Measurements from ENCODE around the gene CWC27.
"Not testable (repeated sequence)": the region's sequence is repeated elsewhere in the genome, so short reads cannot be mapped to it uniquely, and the experiment has no call there.

CWC27 gene

GRCh38 chr5:64883912-64884311 lies 115.2 kb downstream of the CWC27 start:
- Histone ChIP-seq H3K27ac (ENCODE audit: low read depth, low read length) (no peak overlapping the region), H3K36me3 (ENCODE audit: control insufficient read depth in 5 of 5, insufficient read depth in 5 of 5, low read length in 5 of 5) (no peaks in the 10 kb centered on the region), H3K9me3 (ENCODE audit: control insufficient read depth in 5 of 5, low read length in 5 of 5) (no peaks in the 10 kb centered on the region), H3K9ac (ENCODE audit: low read length in 5 of 5) (no peak overlapping the region), H3K27me3 (ENCODE audit: control insufficient read depth in 5 of 5, insufficient read depth in 4 of 5, low read length in 5 of 5) (no peaks in the 10 kb centered on the region), H3K4me3 (ENCODE audit: low read depth in 1 of 5, low read length in 5 of 5) (no peak overlapping the region), H3K4me1 (ENCODE audit: control insufficient read depth in 5 of 5, insufficient read depth in 5 of 5, low read length in 5 of 5) (no peaks in the 10 kb centered on the region)

DNA sequence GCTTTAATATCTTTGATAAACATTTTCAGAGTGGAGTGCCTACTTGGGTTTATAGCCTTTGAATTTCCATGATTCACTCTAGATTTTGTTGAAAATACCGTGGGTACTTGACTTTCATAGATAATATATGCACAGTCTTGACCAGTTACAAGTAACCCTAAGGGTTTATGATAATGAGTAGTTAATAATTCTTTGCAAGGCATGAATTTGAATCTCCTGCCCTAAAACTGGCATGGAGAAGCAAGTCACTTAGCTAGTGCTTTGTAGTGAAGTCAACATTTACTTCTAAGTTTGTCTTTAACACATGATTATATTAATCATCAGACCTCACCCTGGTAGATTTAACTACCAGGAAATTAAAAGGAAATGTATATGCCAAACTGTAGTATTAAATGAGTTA lies 115.8 kb downstream of the CWC27 start:
- no peaks in the 10 kb centered on the region for H3K9me3 ChIP-seq (ENCODE audit: control insufficient read depth in 5 of 5, low read length in 5 of 5)

DNA sequence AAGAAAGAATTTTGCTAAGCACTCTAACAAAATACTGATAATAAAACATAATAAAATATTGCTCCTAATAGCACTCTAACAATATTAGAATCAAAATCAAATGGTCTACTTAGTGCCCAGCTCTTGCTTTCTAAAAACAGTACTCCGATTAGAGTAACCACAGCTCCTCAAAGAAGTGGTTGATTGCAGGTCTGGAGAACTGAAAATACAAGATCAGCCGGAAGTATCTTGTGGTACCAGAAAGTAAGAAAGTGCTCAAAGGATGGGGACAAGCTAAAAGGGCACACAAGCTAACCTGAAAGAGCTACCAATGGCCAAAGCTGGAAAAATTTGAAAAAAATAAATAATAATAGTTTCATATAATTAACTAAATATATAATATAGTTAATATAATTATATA lies 119.2 kb downstream of the CWC27 start:
- Histone ChIP-seq H3K27ac (ENCODE audit: low read depth, low read length) (no peak overlapping the region), H3K9me3 (ENCODE audit: control insufficient read depth in 5 of 5, low read length in 5 of 5) (no peaks in the 10 kb centered on the region), H3K9ac (ENCODE audit: low read length in 5 of 5) (no peak overlapping the region), H3K36me3 (ENCODE audit: control insufficient read depth in 5 of 5, insufficient read depth in 5 of 5, low read length in 5 of 5) (no peaks in the 10 kb centered on the region), H3K4me3 (ENCODE audit: low read depth in 1 of 5, low read length in 5 of 5) (no peak overlapping the region), H3K27me3 (ENCODE audit: control insufficient read depth in 5 of 5, insufficient read depth in 4 of 5, low read length in 5 of 5) (no peaks in the 10 kb centered on the region), H3K4me1 (ENCODE audit: control insufficient read depth in 5 of 5, insufficient read depth in 5 of 5, low read length in 5 of 5) (no peaks in the 10 kb centered on the region)

More for the DNA sequence above, 115.8 kb downstream of the CWC27 start:
- Histone ChIP-seq H3K4me1 (ENCODE audit: control insufficient read depth in 5 of 5, insufficient read depth in 5 of 5, low read length in 5 of 5) (no peaks in the 10 kb centered on the region), H3K4me3 (ENCODE audit: low read depth in 1 of 5, low read length in 5 of 5) (no peak overlapping the region), H3K36me3 (ENCODE audit: control insufficient read depth in 5 of 5, insufficient read depth in 5 of 5, low read length in 5 of 5) (no peaks in the 10 kb centered on the region), H3K27me3 (ENCODE audit: control insufficient read depth in 5 of 5, insufficient read depth in 4 of 5, low read length in 5 of 5) (no peaks in the 10 kb centered on the region), H3K27ac (ENCODE audit: low read depth, low read length) (no peak overlapping the region), H3K9ac (ENCODE audit: low read length in 5 of 5) (no peak overlapping the region)

GRCh38 chr5:64895748-64896147 lies 127.0 kb downstream of the CWC27 start:
- no peak overlapping the region for H3K4me3 ChIP-seq (ENCODE audit: low read depth in 1 of 5, low read length in 5 of 5)
- H3K9me3 ChIP-seq (ENCODE audit: control insufficient read depth in 5 of 5, low read length in 5 of 5), result no peaks in the 10 kb centered on the region
- H3K4me1 ChIP-seq (ENCODE audit: control insufficient read depth in 5 of 5, insufficient read depth in 5 of 5, low read length in 5 of 5), result no peaks in the 10 kb centered on the region
- no peaks in the 10 kb centered on the region for H3K27me3 ChIP-seq (ENCODE audit: control insufficient read depth in 5 of 5, insufficient read depth in 4 of 5, low read length in 5 of 5)
- H3K27ac ChIP-seq (ENCODE audit: low read depth, low read length), result no peak overlapping the region
- H3K9ac ChIP-seq (ENCODE audit: low read length in 5 of 5), result no peak overlapping the region
- no peaks in the 10 kb centered on the region for H3K36me3 ChIP-seq (ENCODE audit: control insufficient read depth in 5 of 5, insufficient read depth in 5 of 5, low read length in 5 of 5)

DNA sequence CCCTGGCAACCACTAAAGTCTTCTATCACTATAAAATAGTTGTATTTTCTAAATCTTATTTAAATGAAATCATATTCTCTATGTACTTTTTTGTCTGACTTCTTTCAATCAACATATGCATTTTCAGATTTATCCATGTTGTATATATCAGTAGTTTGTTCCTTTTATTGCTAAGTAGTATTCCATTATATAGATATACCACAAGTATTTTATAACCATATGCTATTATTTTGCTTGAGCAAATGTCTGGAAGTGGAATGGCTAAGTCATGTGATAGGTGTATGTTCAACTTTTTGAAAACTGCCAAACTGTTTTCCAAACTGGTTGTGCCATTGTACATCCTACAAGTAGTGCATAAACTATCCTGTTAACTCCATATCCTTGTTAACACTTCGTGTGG lies 131.1 kb downstream of the CWC27 start:
- Histone ChIP-seq H3K9ac (ENCODE audit: low read length in 5 of 5) (no peak overlapping the region), H3K9me3 (ENCODE audit: control insufficient read depth in 5 of 5, low read length in 5 of 5) (no peaks in the 10 kb centered on the region), H3K4me1 (ENCODE audit: control insufficient read depth in 5 of 5, insufficient read depth in 5 of 5, low read length in 5 of 5) (no peaks in the 10 kb centered on the region)

DNA sequence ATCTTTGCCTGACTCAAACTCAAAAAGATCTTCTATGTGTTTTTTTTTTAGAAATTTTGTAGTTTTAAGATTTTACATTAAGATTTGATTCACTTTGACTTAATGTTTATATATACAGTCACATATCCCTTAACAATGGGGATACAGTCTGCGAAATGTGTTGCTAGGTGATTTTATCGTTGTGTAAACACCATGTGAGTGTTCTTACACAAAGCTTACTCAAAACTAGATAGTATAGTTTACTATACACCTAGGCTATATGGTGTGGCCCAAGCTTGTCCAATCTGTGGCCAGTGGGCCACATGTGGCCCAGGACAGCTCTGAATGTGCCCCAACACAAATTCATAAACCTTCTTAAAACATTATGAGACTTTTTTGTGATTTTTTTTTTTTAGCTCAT lies 131.9 kb downstream of the CWC27 start:
- no peak overlapping the region for H3K9ac ChIP-seq (ENCODE audit: low read length in 5 of 5)

More for the DNA sequence above, 131.1 kb downstream of the CWC27 start:
- H3K36me3 ChIP-seq (ENCODE audit: control insufficient read depth in 5 of 5, insufficient read depth in 5 of 5, low read length in 5 of 5), result peaks cover 0 to 5% (median 0%) of the 10 kb centered on the region in 5 donors
- no peak overlapping the region for H3K4me3 ChIP-seq (ENCODE audit: low read depth in 1 of 5, low read length in 5 of 5)
- no peak overlapping the region for H3K27ac ChIP-seq (ENCODE audit: low read depth, low read length)
- no peaks in the 10 kb centered on the region for H3K27me3 ChIP-seq (ENCODE audit: control insufficient read depth in 5 of 5, insufficient read depth in 4 of 5, low read length in 5 of 5)

DNA sequence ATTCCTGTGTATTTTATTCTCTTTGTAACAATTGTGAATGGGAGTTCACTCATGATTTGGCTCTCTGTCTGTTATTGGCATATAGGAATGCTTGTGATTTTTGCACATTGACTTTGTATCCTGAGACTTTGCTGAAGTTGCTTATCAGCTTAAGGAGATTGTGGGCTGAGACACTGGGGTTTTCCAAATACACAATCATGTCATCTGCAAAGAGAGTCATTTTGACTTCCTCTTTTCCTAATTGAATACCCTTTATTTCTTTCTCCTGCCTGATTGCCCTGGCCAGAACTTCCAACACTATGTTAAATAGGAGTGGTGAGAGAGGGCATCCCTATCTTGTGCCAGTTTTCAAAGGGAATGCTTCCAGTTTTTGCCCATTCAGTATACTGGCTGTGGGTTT lies 138.7 kb downstream of the CWC27 start:
- not testable (repeated sequence) for H3K27me3 ChIP-seq (ENCODE audit: control insufficient read depth in 5 of 5, insufficient read depth in 4 of 5, low read length in 5 of 5); H3K36me3 ChIP-seq (ENCODE audit: control insufficient read depth in 5 of 5, insufficient read depth in 5 of 5, low read length in 5 of 5); H3K9ac ChIP-seq (ENCODE audit: low read length in 5 of 5); H3K27ac ChIP-seq (ENCODE audit: low read depth, low read length); H3K4me1 ChIP-seq (ENCODE audit: control insufficient read depth in 5 of 5, insufficient read depth in 5 of 5, low read length in 5 of 5); H3K4me3 ChIP-seq (ENCODE audit: low read depth in 1 of 5, low read length in 5 of 5)
- H3K9me3 ChIP-seq (ENCODE audit: control insufficient read depth in 5 of 5, low read length in 5 of 5), result peaks cover 0 to 12% (median 5%) of the 10 kb centered on the region in 5 donors

More for the DNA sequence above, 131.9 kb downstream of the CWC27 start:
- Histone ChIP-seq H3K9me3 (ENCODE audit: control insufficient read depth in 5 of 5, low read length in 5 of 5) (no peaks in the 10 kb centered on the region), H3K4me3 (ENCODE audit: low read depth in 1 of 5, low read length in 5 of 5) (no peak overlapping the region), H3K36me3 (ENCODE audit: control insufficient read depth in 5 of 5, insufficient read depth in 5 of 5, low read length in 5 of 5) (peaks cover 0 to 5% (median 0%) of the 10 kb centered on the region in 5 donors), H3K27me3 (ENCODE audit: control insufficient read depth in 5 of 5, insufficient read depth in 4 of 5, low read length in 5 of 5) (no peaks in the 10 kb centered on the region), H3K4me1 (ENCODE audit: control insufficient read depth in 5 of 5, insufficient read depth in 5 of 5, low read length in 5 of 5) (no peaks in the 10 kb centered on the region), H3K27ac (ENCODE audit: low read depth, low read length) (no peak overlapping the region)

DNA sequence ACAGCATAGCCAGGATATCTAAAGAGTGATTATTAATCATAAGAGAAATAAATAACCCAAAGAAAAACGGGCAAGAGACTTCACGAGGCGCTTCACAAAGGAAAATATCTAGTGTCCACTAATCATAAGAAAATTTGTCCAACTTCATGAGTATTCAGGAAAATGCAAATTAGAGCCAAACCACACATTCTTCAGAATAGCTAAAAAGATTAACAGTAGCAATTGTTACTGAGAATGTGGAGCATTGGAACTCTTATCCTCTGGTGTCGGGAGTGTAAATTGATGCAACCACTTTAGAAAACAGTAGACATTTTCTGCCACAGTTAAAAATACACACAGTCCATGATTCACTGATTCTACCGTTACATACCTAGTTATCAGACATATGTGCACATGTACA lies 145.7 kb downstream of the CWC27 start:
- no peak overlapping the region for H3K4me3 ChIP-seq (ENCODE audit: low read depth in 1 of 5, low read length in 5 of 5)

GRCh38 chr5:64918083-64918482 lies 149.4 kb downstream of the CWC27 start:
- peaks cover 0 to 8% (median 0%) of the 10 kb centered on the region in 5 donors for H3K36me3 ChIP-seq (ENCODE audit: control insufficient read depth in 5 of 5, insufficient read depth in 5 of 5, low read length in 5 of 5)
- no peaks in the 10 kb centered on the region for H3K4me1 ChIP-seq (ENCODE audit: control insufficient read depth in 5 of 5, insufficient read depth in 5 of 5, low read length in 5 of 5)
- no peak overlapping the region for H3K27ac ChIP-seq (ENCODE audit: low read depth, low read length)
- H3K9ac ChIP-seq (ENCODE audit: low read length in 5 of 5), result no peak overlapping the region
- no peaks in the 10 kb centered on the region for H3K27me3 ChIP-seq (ENCODE audit: control insufficient read depth in 5 of 5, insufficient read depth in 4 of 5, low read length in 5 of 5)
- H3K4me3 ChIP-seq (ENCODE audit: low read depth in 1 of 5, low read length in 5 of 5), result no peak overlapping the region
- H3K9me3 ChIP-seq (ENCODE audit: control insufficient read depth in 5 of 5, low read length in 5 of 5), result peaks cover 0 to 28% (median 8%) of the 10 kb centered on the region in 5 donors

More for the DNA sequence above, 145.7 kb downstream of the CWC27 start:
- Histone ChIP-seq H3K27me3 (ENCODE audit: control insufficient read depth in 5 of 5, insufficient read depth in 4 of 5, low read length in 5 of 5) (no peaks in the 10 kb centered on the region), H3K27ac (ENCODE audit: low read depth, low read length) (no peak overlapping the region), H3K4me1 (ENCODE audit: control insufficient read depth in 5 of 5, insufficient read depth in 5 of 5, low read length in 5 of 5) (no peaks in the 10 kb centered on the region), H3K36me3 (ENCODE audit: control insufficient read depth in 5 of 5, insufficient read depth in 5 of 5, low read length in 5 of 5) (peaks cover 0 to 5% (median 0%) of the 10 kb centered on the region in 5 donors), H3K9me3 (ENCODE audit: control insufficient read depth in 5 of 5, low read length in 5 of 5) (peaks cover 0 to 13% (median 4%) of the 10 kb centered on the region in 5 donors), H3K9ac (ENCODE audit: low read length in 5 of 5) (no peak overlapping the region)

GRCh38 chr5:64921386-64921785 lies 152.7 kb downstream of the CWC27 start:
- H3K4me3 ChIP-seq (ENCODE audit: low read depth in 1 of 5, low read length in 5 of 5), result no peak overlapping the region
- H3K9ac ChIP-seq (ENCODE audit: low read length in 5 of 5), result no peak overlapping the region
- peaks cover 0 to 5% (median 0%) of the 10 kb centered on the region in 5 donors for H3K36me3 ChIP-seq (ENCODE audit: control insufficient read depth in 5 of 5, insufficient read depth in 5 of 5, low read length in 5 of 5)
- no peaks in the 10 kb centered on the region for H3K27me3 ChIP-seq (ENCODE audit: control insufficient read depth in 5 of 5, insufficient read depth in 4 of 5, low read length in 5 of 5)
- no peak overlapping the region for H3K27ac ChIP-seq (ENCODE audit: low read depth, low read length)
- no peaks in the 10 kb centered on the region for H3K4me1 ChIP-seq (ENCODE audit: control insufficient read depth in 5 of 5, insufficient read depth in 5 of 5, low read length in 5 of 5)
- peaks cover 0 to 28% (median 8%) of the 10 kb centered on the region in 5 donors for H3K9me3 ChIP-seq (ENCODE audit: control insufficient read depth in 5 of 5, low read length in 5 of 5)
